Activated CD4-positive, alpha-beta T cell treated with anti-CD3 and anti-CD28 coated beads, Interleukin-2, amount 10 ng/mL, durations not matched to agents 24 days and 14 days (primary cell): ENCODE results near the gene CABP2. TPM values are rescaled to one million over a fixed set of nuclear protein-coding genes. Genes with fewer than 3 reads are reported as not detected.
A peak's percentile ranks its signal among the peaks of the same experiment; 100 is the strongest.

Experiments used
- DNase-seq: peaks from one replicate; pipeline ENCODE4 v3.0.0; 2022
- H3K27ac Mint-ChIP-seq: one replicate; pipeline ENCODE4 v1.8.0; 2022; ENCODE audit warnings: mild to moderate bottlenecking, mixed read lengths
- H3K27me3 Mint-ChIP-seq: one replicate; pipeline ENCODE4 v1.8.0; 2022; ENCODE audit warnings: mixed read lengths
- H3K36me3 Mint-ChIP-seq: one replicate; pipeline ENCODE4 v1.8.0; 2022; ENCODE audit warnings: low read depth, mild to moderate bottlenecking, mixed read lengths
- H3K4me1 Mint-ChIP-seq: one replicate; pipeline ENCODE4 v1.8.0; 2021; ENCODE audit warnings: mixed read lengths
- H3K4me3 Mint-ChIP-seq: one replicate; pipeline ENCODE4 v1.8.0; 2022; ENCODE audit warnings: mild to moderate bottlenecking, moderate library complexity, mixed read lengths
- H3K9me3 Mint-ChIP-seq: one replicate; pipeline ENCODE4 v1.8.0; 2021; ENCODE audit warnings: mixed read lengths
- intact Hi-C: fragments of 100-400 bp; cut with micrococcal nuclease; formaldehyde crosslinking; loops from one replicate; pipeline ENCODE4 v1.15.1; 2023
- total RNA-seq: library from RNA; stranded (reverse); gene quantifications from 2 replicates; pipeline ENCODE4 v1.2.3, GENCODE V29; 2022

CABP2 gene
- total RNA-seq, 1 donor from 2014 or later: not detected

DNA sequence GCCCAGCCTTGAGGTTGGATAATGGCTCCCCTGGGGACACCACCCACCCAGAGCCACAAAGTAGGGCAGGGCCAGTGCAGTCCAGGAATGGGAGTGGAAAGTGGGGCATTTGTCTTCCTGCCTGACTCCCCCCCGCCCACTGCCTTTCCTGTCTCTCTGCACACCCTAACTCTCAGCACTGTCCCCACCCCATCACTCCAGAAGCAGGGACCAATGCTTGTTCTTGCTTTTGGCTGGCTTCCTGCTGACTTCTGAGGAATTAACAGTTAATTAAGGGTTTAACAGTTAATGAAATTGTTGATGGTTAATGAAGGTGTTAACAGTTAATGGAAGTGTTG, 22.8 kb downstream of the CABP2 start:
- no peak overlapping the region for H3K27ac Mint-ChIP-seq
- peaks cover 23% of the 10 kb centered on the region for H3K4me1 Mint-ChIP-seq
- peaks cover 3% of the 10 kb centered on the region for H3K9me3 Mint-ChIP-seq
- H3K4me3 Mint-ChIP-seq: no peak overlapping the region
- intact Hi-C loops: no loop called here
- H3K27me3 Mint-ChIP-seq: no peaks in the 10 kb centered on the region
- DNase-seq: no peak
- peaks cover 52% of the 10 kb centered on the region for H3K36me3 Mint-ChIP-seq

DNA sequence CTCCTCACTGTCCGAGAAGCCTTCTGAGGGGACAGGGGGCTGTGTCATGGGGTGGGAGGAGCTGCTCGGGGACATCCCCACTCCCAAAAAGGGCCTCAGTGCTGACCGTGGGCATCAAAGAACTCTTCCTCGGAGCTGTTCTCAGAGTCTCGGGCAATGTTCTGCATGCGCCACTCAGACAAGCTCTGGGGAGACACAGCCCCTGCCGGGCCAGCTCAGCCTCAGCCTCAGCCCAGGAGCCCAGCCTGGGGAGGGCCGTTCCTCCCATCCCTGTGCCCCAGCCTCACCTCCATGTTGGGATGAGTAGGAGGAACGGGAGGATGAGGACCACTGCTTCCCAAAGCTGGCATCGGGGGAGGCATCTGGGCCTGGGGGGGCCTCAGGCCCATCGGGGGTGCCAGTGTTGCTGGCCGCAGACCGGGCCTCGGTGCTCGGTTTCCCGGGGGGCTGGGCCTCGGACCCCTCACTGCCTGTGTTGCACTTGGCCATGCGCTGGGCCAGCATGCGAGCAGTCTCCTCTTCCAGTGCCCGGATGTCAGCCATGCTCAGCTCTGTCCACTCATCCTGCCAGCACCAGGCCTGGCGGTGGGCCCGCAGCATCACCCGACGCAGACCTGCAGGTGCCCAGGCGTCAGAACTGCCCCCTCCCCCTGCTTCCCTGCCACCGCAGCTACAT, 23.3 kb downstream of the CABP2 start:
- Mint-ChIP-seq H3K27me3 (no peaks in the 10 kb centered on the region), H3K9me3 (peaks cover 3% of the 10 kb centered on the region), H3K27ac (no peak overlapping the region), H3K4me1 (peaks cover 22% of the 10 kb centered on the region), H3K36me3 (peaks cover 51% of the 10 kb centered on the region), H3K4me3 (no peak overlapping the region)
- intact Hi-C loops: no loop called here
- no peak for DNase-seq

DNA sequence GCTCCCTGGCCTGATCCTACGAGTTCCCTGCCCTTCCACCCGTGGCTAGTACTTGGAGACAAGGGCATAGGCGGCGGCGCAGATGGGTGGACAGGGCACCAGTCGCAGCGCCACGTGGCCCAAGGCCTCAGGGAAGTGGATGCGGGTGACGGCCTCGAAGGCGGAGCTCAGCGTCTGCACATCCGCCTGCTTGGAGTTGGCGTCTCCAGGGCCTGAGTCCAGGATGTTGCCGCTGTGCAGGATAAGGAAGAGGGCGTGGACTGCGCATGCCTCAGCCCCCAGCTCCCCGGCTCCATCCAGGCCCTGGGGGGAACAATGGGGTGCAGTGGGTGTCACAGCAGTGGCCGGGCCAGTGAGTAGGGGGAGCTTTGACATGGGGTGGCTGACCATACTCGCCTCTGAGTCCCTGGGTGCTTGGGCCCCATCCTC, 24.7 kb downstream of the CABP2 start:
- H3K36me3 Mint-ChIP-seq: peaks cover 52% of the 10 kb centered on the region
- H3K27ac Mint-ChIP-seq: no peak overlapping the region
- no peak for DNase-seq
- intact Hi-C loops: no loop called here
- H3K4me1 Mint-ChIP-seq: peaks cover 21% of the 10 kb centered on the region
- H3K27me3 Mint-ChIP-seq: no peaks in the 10 kb centered on the region
- peaks cover 3% of the 10 kb centered on the region for H3K9me3 Mint-ChIP-seq
- no peak overlapping the region for H3K4me3 Mint-ChIP-seq

DNA sequence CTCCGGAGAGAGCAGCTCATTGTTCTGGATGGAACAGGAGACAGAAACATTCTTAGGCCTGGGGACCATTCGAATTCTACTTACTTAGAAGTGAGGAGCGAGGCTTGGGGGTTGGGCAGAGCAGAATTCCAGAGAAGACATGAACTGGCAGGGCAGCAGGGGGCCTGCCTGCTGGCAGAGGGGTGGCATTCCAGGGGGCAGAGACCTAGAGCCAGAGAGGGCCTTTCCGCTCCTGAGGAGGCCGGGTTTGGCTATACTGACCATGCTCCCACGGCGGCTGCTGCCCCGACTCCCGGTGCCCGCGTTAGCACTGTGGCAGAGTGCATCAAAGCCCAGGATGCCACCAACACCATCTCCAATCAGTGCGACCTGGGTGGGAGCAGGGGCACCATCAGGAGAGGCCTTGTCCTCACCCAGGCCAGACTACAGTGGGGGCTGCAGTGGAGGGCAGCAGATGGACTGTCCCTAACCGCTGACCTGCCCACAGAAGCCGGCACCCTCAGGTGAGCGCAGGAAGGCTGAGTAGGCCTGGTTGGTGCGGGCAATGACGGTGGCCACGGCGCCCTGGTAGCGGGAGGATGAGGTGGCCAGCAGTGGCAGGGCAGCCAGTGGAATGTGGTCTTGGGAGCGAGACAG, 25.5 kb downstream of the CABP2 start:
- intact Hi-C loops: no loop called here
- H3K4me3 Mint-ChIP-seq: no peak overlapping the region
- H3K36me3 Mint-ChIP-seq: peaks cover 49% of the 10 kb centered on the region
- H3K27ac Mint-ChIP-seq: no peak overlapping the region
- peaks cover 3% of the 10 kb centered on the region for H3K9me3 Mint-ChIP-seq
- no peaks in the 10 kb centered on the region for H3K27me3 Mint-ChIP-seq
- no peak for DNase-seq
- H3K4me1 Mint-ChIP-seq: peaks cover 16% of the 10 kb centered on the region

DNA sequence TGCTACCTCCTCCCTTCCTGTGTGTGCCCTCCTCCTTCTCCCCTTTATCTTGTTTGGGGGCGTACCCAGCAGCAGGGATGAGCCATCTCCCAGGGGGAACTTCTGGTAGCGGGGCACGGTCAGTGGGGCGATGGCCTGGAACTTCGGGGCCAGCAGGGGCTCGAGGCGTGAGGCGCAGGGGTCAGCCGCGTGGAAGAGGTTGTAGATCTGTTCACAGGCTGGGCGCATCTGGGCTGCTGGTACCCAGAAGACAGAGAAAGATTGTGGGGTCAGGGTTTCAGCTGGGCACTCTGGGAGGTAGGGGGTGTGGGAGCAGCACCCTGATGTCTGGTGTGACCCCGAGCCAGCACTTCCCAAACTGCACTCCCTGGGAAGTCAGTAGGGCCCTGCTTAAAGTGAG, 27.1 kb downstream of the CABP2 start:
- intact Hi-C loops: no loop called here
- Mint-ChIP-seq H3K4me3 (no peak overlapping the region), H3K27ac (no peak overlapping the region)

DNA sequence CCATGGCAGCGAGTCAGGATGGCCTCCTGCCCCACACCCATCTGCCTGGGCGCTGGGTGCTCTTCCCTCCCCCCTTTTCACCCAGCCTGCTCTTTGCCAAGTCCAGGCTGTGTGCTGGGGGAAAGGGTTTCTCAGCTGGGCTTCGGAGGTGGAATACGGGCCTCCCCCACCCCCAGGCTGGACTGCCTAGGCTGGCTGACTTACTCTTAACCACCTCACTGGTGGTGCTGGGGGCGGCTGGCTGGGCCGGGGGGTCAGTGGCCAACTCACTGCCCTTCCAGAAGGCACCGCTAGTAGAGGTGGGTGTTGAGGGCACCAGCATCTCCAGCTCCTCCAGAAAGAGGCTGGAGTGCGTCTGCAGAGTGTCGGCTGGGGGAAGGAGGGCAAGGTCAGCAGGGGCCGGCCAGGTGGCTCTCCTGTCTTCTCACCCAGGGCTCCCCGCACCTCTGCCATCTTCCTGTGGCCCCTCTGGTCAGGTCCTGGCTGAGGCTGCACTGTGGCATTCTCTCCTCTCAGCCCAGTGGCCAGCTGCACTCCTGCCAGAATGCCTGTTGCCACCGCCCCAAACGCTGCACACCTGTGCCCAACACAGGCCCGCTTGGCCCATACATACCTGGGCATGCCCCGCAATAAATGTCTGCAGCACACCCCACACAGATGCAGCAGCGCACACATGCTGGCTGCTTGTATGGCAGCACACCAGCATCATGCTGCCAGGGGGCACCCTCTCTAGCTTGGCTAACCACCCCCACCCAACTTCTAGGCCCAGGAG, 27.8 kb downstream of the CABP2 start:
- H3K9me3 Mint-ChIP-seq: peaks cover 3% of the 10 kb centered on the region
- peaks cover 49% of the 10 kb centered on the region for H3K36me3 Mint-ChIP-seq
- no peak overlapping the region for H3K27ac Mint-ChIP-seq
- no peak for DNase-seq
- peaks cover 4% of the 10 kb centered on the region for H3K4me1 Mint-ChIP-seq
- intact Hi-C loops: no loop called here
- no peaks in the 10 kb centered on the region for H3K27me3 Mint-ChIP-seq
- H3K4me3 Mint-ChIP-seq: no peak overlapping the region

More for the DNA sequence above, 27.1 kb downstream of the CABP2 start:
- Mint-ChIP-seq H3K4me1 (peaks cover 11% of the 10 kb centered on the region), H3K27me3 (no peaks in the 10 kb centered on the region), H3K36me3 (peaks cover 52% of the 10 kb centered on the region), H3K9me3 (peaks cover 3% of the 10 kb centered on the region)
- no peak for DNase-seq

DNA sequence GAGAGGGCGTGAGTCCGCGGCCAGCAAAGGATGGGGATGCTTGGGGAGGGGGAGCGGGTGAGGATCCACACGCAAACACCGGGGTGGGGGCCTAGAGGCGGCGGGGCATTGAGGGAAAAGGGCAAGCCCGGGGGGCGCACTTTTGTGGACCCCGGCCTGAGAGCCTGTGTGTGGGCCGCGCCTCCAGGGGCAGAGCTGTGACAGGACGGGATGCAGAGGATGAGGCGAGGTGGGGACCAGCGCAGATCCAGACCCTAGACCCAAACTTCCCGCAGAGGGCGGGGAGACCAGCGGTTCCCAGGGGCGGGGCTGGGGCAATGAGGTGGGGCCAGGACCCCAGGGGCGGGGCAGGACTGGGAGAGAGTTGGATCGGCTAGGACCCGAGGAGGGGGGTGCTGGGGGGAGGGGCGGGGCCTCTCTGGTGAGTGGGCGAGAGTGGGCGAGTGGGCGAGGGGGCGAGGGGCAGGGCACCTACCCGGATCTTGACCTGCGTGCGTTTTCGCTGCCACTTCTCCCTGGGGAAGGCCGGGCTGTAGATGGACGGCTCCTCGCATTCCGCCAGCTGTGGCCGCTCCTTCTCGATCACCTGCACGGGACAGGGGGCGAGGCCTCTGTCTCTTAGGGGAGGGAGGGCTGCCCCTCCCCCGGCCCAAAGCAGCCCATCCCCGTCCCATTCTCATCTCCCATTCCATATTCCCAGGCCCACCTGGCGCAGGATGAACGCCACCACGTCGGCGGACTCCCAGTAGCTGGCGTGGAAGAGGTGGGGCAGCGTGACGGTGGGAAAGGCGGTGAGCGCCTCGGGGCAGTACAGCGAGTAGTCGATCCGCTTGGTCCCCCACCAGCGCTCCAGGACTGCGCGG, 28.6 kb downstream of the CABP2 start:
- no peak for DNase-seq
- H3K9me3 Mint-ChIP-seq: peaks cover 2% of the 10 kb centered on the region
- no peak overlapping the region for H3K27ac Mint-ChIP-seq
- intact Hi-C loops: no loop called here
- H3K36me3 Mint-ChIP-seq: peaks cover 52% of the 10 kb centered on the region
- peaks cover 7% of the 10 kb centered on the region for H3K4me1 Mint-ChIP-seq
- H3K27me3 Mint-ChIP-seq: no peaks in the 10 kb centered on the region
- H3K4me3 Mint-ChIP-seq: no peak overlapping the region

DNA sequence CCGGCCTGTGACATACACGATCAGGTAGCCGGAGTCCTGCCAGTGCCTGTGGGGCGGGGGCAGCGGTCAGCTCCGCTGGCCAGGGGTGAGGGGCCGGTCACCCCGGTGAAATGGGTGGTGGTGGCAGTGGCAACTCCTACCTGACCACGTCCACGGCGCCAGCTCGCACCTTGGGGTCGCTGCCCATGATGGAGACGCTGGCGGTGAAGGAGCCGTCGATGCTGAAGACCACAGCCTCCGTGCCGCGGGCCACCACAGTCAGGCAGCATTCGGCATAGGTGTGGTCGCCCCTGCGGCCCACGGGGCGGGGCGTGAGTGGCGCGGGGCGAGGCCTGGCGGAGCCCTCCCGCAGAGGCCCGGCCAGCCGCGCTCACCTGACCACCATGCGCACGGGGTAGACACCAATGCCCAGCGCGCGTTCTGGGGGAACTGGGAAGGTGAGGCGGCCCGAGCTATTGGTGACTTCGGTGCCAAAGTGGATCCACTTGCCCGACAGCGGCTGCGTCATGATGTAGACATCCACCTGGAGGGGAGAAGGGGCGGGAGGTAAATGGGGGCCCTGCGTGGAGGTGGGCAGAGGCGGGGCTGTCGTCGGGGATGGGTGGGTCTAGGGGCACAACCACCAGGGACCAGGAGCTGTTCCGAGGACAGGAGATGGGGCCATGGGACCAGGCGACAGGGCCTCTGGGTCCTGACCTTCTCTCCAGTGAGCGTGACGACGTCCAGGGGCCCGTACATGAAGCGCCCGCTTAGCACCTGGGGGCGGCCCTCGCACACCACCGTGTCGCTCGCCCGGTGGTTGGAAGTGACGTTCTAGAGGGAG, 29.5 kb downstream of the CABP2 start:
- Mint-ChIP-seq H3K4me1 (peaks cover 8% of the 10 kb centered on the region), H3K27me3 (no peaks in the 10 kb centered on the region), H3K9me3 (no peaks in the 10 kb centered on the region), H3K27ac (no peak overlapping the region), H3K4me3 (no peak overlapping the region), H3K36me3 (peaks cover 50% of the 10 kb centered on the region)
- DNase-seq: no peak
- intact Hi-C loops: no loop called here

DNA sequence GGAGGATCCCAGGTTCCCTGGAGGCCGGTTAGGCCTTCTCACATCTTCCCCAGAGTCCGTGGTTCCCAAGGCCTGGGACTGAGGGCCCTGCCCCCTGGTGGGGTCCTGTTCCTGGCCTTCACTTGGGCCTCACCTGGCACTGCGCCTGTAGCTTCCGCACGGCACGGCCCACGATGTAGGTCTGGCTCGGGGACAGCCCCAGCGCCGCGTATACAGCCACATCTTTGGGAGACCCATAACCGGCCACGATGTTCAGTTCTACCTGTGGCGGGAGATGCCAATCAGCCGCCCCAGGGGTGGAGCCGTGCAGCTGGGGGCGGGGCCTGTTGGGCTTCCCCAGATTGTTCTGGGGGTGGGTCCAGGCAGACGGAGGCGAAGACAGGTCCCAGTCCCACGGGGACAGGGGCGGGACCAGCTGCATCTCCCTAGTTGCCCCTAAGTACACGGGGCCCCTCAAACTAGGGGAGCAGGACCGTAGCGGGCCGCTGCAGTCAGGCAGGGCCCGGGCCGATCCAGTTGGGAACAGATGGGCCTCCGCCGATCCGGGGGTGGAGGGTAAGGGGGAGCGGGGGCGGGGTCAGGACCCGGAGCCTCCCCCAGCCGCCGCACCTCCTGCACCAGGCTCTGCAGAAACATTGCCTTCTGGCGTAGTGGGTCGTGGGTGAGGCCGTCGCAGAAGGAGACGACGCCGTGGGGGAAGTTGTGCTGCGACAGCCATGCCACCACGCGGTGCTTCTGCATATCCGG, 30.3 kb downstream of the CABP2 start:
- Mint-ChIP-seq H3K4me3 (no peak overlapping the region), H3K27me3 (no peaks in the 10 kb centered on the region), H3K36me3 (peaks cover 55% of the 10 kb centered on the region), H3K9me3 (no peaks in the 10 kb centered on the region), H3K27ac (no peak overlapping the region), H3K4me1 (peaks cover 16% of the 10 kb centered on the region)
- peak; percentile 74 for DNase-seq
- intact Hi-C loops: no loop called here

DNA sequence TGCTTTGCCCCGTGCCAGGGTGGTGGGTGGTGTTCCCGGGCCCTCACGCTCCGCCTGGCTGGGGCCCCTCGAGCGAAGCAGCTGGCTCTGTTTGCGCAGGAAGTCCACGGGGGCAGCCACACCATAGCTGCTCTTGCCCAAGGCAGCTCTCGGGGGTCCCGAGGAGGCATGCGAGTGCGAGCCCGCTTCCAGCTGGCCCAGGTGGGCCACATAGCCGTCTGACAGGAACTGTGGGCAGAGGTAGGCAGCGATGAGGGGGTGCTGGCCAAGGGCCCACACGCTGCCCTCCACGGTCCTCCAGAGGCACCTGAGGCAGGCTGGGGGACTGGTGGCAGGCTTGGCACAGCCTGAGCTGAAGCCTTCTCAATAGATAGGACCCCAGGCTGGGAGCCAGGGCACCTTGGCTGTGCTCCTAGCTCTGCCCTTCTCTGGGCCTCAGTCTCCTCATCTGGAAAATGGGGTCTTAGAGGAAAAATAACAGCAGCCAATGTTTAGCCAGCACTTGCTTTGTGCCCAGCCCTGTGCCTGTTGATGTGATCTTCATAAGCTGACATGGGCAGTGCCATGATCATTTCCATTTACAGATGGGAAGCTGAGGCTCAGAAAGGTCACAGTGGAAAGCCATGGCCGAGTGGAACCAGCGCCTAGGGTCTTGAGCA, 31.0 kb downstream of the CABP2 start:
- intact Hi-C loops: no loop called here
- Mint-ChIP-seq H3K9me3 (no peaks in the 10 kb centered on the region), H3K36me3 (peaks cover 57% of the 10 kb centered on the region), H3K4me3 (no peak overlapping the region), H3K4me1 (peaks cover 23% of the 10 kb centered on the region), H3K27ac (no peak overlapping the region), H3K27me3 (no peaks in the 10 kb centered on the region)
- no peak for DNase-seq

DNA sequence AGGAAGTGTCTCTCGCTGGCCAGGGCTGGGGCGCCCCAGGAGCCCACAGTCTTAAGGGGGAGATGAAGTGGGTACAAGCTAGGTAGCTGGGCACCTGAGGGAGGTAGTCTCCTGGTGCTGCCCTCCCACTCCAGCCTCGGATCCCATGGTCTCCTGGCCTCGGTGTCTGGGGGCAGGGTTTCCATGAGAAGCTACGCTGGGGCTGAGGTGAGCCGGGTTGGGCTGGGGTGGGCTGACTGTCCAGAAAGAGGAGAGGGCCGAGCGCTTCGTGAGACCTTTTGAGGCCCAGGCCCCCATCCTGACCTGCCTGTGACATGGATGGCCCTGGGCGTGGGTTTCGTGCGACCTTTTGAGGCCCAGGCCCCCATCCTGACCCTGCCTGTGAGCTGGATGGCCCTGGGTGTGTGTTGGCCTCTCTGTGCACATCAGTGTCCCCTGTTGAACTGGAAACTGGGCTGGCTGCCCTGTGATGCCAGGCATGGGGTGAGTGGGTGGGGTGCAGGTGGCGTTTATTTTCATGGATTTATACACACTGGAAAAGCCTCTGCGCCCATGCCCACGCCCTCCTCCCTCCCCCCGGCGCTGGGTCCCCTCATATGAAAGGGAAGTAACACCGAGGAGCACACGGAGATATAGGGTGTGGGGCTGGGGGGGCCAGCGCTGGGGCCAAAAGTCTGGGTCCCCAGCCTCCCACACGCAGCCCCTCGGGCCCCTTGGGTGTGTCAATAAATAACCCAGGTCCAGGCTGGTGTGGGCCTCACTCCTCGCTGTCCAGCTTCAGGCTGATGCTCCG, 31.8 kb downstream of the CABP2 start:
- peaks cover 30% of the 10 kb centered on the region for H3K4me1 Mint-ChIP-seq
- H3K4me3 Mint-ChIP-seq: no peak overlapping the region
- no peaks in the 10 kb centered on the region for H3K27me3 Mint-ChIP-seq
- peak overlapping the region; percentile 73 for H3K27ac Mint-ChIP-seq
- no peak for DNase-seq
- intact Hi-C loops: no loop called here
- H3K9me3 Mint-ChIP-seq: peaks cover under 1% of the 10 kb centered on the region
- H3K36me3 Mint-ChIP-seq: peaks cover 58% of the 10 kb centered on the region

DNA sequence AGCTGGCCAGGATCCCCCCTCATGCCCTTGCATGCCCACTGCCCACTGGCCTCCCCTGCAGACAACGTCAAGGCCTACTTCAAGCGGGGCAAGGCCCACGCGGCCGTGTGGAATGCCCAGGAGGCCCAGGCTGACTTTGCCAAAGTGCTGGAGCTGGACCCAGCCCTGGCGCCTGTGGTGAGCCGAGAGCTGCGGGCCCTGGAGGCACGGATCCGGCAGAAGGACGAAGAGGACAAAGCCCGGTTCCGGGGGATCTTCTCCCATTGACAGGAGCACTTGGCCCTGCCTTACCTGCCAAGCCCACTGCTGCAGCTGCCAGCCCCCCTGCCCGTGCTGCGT, 32.5 kb downstream of the CABP2 start:
- Mint-ChIP-seq H3K9me3 (peaks cover 6% of the 10 kb centered on the region), H3K27me3 (no peaks in the 10 kb centered on the region), H3K4me1 (peaks cover 36% of the 10 kb centered on the region), H3K36me3 (peaks cover 59% of the 10 kb centered on the region), H3K27ac (peak overlapping the region; percentile 73), H3K4me3 (no peak overlapping the region)
- intact Hi-C loops: no loop called here
- no peak for DNase-seq
